Measurements from ENCODE around the gene UNKL. TPM values are rescaled to one million over a fixed set of nuclear protein-coding genes. Genes with fewer than 3 reads are reported as not detected.

The UNKL gene
- total RNA-seq, 1 donor from 2014 or later = 144 TPM

DNA sequence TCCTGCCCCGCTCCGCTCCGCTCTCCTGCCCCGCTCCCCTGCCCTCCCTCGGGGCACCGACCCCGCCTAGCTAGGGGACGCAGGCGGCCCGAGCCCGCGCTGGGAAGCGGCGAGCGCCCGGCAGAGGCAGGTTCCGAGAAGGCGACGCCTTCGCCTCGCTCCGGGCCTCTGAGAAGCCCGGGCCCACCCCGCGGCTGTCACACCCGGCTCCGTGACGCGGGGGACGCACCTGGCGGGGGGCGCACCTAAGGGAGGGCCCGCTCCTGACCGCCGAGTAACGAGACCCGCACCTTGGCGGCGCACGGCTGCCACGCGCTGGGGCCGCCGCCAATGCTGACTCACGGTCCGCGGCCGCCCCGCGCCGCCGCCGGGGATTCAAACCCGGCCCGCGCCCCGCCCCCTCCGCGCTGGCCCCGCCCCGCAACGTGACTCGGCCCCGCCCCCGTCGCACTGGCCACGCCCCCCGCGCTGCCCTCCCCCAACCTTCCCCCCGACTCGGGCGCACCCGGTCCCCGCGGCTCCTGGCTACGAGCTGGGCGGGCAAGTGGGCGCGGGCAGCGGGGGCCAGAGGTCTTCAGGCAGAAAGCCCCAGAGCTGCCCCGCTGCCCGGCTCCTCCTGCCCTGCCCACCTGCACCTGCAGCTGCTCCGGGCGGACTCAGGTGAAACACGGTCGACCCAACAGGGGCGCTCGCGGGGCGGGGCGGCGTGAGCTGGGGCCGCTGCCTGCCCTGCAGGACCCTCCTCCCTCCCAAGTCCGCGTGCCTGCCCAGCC, 35.0 kb downstream of the UNKL start:
- Histone ChIP-seq H3K4me3 (peak overlapping the region; percentile 60 to 73), H3K9me3 (no peaks in the 10 kb centered on the region), H3K27me3 (no peaks in the 10 kb centered on the region), H3K27ac (peak overlapping the region; percentile 88 to 92), H3K36me3 (peaks cover 37 to 42% of the 10 kb centered on the region in 2 donors), H3K4me1 (peaks cover 11 to 15% of the 10 kb centered on the region in 2 donors)
- TF ChIP-seq, protein P1, sequence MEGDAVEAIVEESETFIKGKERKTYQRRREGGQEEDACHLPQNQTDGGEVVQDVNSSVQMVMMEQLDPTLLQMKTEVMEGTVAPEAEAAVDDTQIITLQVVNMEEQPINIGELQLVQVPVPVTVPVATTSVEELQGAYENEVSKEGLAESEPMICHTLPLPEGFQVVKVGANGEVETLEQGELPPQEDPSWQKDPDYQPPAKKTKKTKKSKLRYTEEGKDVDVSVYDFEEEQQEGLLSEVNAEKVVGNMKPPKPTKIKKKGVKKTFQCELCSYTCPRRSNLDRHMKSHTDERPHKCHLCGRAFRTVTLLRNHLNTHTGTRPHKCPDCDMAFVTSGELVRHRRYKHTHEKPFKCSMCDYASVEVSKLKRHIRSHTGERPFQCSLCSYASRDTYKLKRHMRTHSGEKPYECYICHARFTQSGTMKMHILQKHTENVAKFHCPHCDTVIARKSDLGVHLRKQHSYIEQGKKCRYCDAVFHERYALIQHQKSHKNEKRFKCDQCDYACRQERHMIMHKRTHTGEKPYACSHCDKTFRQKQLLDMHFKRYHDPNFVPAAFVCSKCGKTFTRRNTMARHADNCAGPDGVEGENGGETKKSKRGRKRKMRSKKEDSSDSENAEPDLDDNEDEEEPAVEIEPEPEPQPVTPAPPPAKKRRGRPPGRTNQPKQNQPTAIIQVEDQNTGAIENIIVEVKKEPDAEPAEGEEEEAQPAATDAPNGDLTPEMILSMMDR (IDR thresholded peaks at IDR 0.05) = no peak
- intact Hi-C loops (cut with DNase I) = loop anchor here (1.0 to 2.0 kb wide), 2 partner anchors 28 to 29 kb away; partner anchors contain the start of genes GNPTG and TSR3
- peak in 1 of 2 donors; percentile 14 for DNase-seq (ENCODE audit: low spot score in 2 of 2)

DNA sequence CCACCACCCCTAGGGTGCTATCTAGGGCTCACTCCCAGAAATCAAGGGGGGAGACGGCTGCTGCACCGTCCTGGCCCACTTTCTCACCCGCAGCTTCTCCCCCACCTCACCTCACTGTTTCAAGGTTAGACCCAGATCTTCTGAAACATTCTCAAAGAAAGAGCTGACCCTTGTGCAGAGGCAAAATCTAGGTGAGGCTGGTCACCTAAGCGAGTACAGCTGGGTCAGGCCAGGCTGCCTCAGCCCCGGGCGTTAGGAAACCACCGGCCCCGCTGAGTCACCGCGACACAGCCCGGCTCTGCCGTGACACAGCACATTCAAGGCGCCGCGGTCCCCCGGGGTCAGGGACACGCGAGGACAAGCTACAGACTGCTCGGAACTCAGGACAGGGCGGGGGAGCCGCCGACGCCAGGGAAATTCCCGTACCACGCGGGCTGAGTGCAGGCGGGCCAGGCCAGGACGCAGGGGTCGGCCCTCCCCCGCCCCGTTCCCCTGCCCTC, 35.6 kb downstream of the UNKL start:
- no peaks in the 10 kb centered on the region for H3K9me3 ChIP-seq
- H3K27ac ChIP-seq = peak overlapping the region; percentile 88 to 92
- peaks cover 11 to 15% of the 10 kb centered on the region in 2 donors for H3K4me1 ChIP-seq
- H3K4me3 ChIP-seq = peak overlapping the region; percentile 60 to 73
- H3K36me3 ChIP-seq = peaks cover 30 to 35% of the 10 kb centered on the region in 2 donors
- H3K27me3 ChIP-seq = no peaks in the 10 kb centered on the region
- peak; percentile 73 to 93 for DNase-seq (ENCODE audit: low spot score in 2 of 2)
- intact Hi-C loops (cut with DNase I) = loop anchor here (1.0 to 2.0 kb wide), 2 partner anchors 28 to 30 kb away; partner anchors contain the start of genes GNPTG and TSR3
- TF ChIP-seq, protein P1 (IDR thresholded peaks at IDR 0.05) = no peak

DNA sequence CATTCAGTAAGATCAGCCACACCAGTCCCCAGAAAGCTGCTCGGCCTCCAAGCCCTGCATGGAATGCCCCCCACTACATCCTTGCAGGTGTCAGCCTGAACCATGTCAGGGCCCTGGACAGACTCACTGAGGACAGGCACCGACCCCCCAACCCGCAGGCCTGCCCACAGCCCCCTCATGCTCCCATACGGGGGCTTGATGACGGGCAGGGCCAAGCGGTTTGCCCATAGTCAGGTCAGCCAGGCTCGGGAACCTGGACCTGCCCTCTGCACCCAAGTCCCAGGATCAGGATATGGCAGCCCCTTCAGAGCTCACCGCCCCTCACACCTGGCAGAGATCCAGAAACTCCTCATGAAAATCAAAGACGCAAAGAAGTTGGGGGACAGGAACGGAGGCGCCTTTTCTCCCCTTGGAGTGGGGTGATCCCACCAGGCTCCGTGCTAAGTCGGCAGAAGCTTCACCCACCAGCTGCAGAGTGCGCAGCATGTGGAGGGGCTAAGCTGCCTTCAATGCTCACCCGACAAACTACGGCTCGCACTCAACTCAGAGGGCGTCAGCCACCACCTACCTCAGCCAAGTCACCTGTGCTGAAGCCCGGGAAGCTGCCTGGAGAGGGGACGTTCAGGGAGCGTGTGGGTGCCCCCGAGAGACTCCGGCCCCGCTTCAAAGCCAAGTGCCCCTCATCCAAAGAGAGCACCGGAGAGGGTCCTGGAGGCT, 36.3 kb downstream of the UNKL start:
- Histone ChIP-seq H3K27me3 (no peaks in the 10 kb centered on the region), H3K36me3 (peaks cover 24 to 29% of the 10 kb centered on the region in 2 donors), H3K4me3 (peak overlapping the region; percentile 60 to 73), H3K27ac (peak overlapping the region in 1 of 2 donors; percentile 88), H3K4me1 (peaks cover 11 to 15% of the 10 kb centered on the region in 2 donors), H3K9me3 (no peaks in the 10 kb centered on the region)
- TF ChIP-seq, protein P1 (IDR thresholded peaks at IDR 0.05) = no peak
- no peak for DNase-seq (ENCODE audit: low spot score in 2 of 2)
- intact Hi-C loops (cut with DNase I) = loop anchor here (2.0 kb wide), 1 partner anchor 31 kb away; no protein-coding TSS in a partner anchor

DNA sequence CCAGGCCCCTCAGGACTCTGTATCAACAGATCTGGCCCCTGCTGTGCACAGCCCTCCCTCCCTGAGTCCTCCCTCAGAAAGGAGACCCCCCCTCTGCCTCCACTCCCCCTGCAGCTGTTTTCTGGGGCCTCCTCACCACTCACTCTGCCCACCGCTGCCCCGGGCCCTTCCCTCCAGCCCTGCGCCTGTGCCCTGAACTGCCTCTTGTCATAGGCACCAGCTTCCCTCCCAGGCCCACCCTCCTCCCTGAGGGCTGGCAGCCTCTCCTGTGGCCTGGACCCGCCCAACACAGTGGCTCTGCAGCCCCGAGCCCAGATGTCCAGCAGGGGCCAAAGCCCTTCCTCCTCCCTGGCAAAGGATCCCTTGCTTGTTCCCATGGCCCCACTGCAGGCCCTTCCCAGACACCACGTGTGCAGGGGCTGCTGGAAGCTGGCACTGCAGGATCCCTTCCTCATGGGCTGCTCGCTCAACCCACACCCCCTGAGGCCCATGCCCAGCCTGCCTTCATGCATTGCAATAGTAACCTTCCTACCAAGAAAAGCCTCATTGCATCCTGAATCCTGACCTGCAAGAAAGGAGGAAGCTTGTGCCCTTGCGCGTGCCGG, 37.0 kb downstream of the UNKL start:
- H3K27me3 ChIP-seq = no peaks in the 10 kb centered on the region
- TF ChIP-seq, protein P1 (IDR thresholded peaks at IDR 0.05) = no peak
- H3K27ac ChIP-seq = no peak overlapping the region
- DNase-seq (ENCODE audit: low spot score in 2 of 2) = no peak
- intact Hi-C loops (cut with DNase I) = loop anchor here (2.0 kb wide), 1 partner anchor 31 kb away; no protein-coding TSS in a partner anchor
- peaks cover 11 to 15% of the 10 kb centered on the region in 2 donors for H3K4me1 ChIP-seq
- H3K4me3 ChIP-seq = no peak overlapping the region
- H3K9me3 ChIP-seq = no peaks in the 10 kb centered on the region
- peaks cover 20 to 27% of the 10 kb centered on the region in 2 donors for H3K36me3 ChIP-seq

DNA sequence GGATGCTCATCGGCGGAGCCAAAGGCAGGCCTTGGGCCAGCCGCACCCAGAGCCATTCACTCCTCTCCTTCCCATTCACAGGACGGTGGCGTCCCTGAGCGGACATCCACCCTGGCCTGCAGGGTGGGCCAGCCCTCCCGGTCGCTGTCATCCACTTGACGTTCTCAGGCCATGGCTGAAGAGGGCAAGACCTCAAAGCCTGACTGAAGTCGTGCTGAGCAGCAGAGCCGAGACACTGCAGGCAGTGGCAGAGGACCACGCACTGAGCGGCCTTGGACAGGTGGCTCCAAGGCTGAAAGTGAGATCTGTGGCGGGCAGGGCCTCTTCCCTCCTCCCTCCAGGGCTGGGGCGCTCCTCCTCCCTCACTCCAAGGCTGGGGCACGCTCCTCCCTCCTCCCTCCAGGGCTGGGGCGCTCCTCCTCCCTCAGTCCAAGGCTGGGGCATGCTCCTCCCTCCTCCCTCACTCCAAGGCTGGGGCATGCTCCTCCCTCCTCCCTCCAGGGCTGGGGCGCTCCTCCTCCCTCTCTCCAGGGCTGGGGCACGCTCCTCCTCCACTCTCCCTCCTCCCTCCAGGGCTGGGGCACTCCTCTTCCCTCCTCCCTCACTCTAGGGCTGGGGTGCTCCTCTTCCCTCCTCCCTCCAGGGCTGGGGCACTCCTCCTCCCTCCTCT, 38.6 kb downstream of the UNKL start:
- H3K27ac ChIP-seq = no peak overlapping the region
- peaks cover 15 to 16% of the 10 kb centered on the region in 2 donors for H3K36me3 ChIP-seq
- DNase-seq (ENCODE audit: low spot score in 2 of 2) = no peak
- H3K27me3 ChIP-seq = no peaks in the 10 kb centered on the region
- intact Hi-C loops (cut with DNase I) = no loop called here
- H3K4me1 ChIP-seq = peaks cover 11 to 15% of the 10 kb centered on the region in 2 donors
- no peak overlapping the region for H3K4me3 ChIP-seq
- no peaks in the 10 kb centered on the region for H3K9me3 ChIP-seq
- TF ChIP-seq, protein P1 (IDR thresholded peaks at IDR 0.05) = no peak

All from ascending aorta (tissue), 2 donors.